ENCODE data around the gene ZDHHC8. TPM values are rescaled to one million over a fixed set of nuclear protein-coding genes. Genes with fewer than 3 reads are reported as not detected.

Gene ZDHHC8
- total RNA-seq, 1 donor from 2014 or later = 108 TPM

- Mint-ChIP-seq H3K4me3 (ENCODE audit: unreplicated experiment) (no peak overlapping the region), H3K4me1 (ENCODE audit: unreplicated experiment) (no peaks in the 10 kb centered on the region), H3K27me3 (ENCODE audit: unreplicated experiment) (peaks cover 6% of the 10 kb centered on the region), H3K36me3 (ENCODE audit: unreplicated experiment) (no peaks in the 10 kb centered on the region), H3K9me3 (ENCODE audit: unreplicated experiment) (no peaks in the 10 kb centered on the region), H3K27ac (ENCODE audit: unreplicated experiment) (no peak overlapping the region)
- DNase-seq (ENCODE audit: extremely low spot score, unreplicated experiment) = no peak
- TF ChIP-seq, protein P1, sequence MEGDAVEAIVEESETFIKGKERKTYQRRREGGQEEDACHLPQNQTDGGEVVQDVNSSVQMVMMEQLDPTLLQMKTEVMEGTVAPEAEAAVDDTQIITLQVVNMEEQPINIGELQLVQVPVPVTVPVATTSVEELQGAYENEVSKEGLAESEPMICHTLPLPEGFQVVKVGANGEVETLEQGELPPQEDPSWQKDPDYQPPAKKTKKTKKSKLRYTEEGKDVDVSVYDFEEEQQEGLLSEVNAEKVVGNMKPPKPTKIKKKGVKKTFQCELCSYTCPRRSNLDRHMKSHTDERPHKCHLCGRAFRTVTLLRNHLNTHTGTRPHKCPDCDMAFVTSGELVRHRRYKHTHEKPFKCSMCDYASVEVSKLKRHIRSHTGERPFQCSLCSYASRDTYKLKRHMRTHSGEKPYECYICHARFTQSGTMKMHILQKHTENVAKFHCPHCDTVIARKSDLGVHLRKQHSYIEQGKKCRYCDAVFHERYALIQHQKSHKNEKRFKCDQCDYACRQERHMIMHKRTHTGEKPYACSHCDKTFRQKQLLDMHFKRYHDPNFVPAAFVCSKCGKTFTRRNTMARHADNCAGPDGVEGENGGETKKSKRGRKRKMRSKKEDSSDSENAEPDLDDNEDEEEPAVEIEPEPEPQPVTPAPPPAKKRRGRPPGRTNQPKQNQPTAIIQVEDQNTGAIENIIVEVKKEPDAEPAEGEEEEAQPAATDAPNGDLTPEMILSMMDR (IDR thresholded peaks at IDR 0.05) = no peak
These were observed 56.4 kb downstream of the ZDHHC8 start for GRCh38 chr22:20187777-20188566.

GRCh38 chr22:20188567-20188877 is 56.9 kb downstream of the ZDHHC8 start:
- TF ChIP-seq, protein P1 (IDR thresholded peaks at IDR 0.05) = no peak
- H3K36me3 Mint-ChIP-seq (ENCODE audit: unreplicated experiment) = no peaks in the 10 kb centered on the region
- no peak for DNase-seq (ENCODE audit: extremely low spot score, unreplicated experiment)
- peaks cover 6% of the 10 kb centered on the region for H3K27me3 Mint-ChIP-seq (ENCODE audit: unreplicated experiment)
- H3K9me3 Mint-ChIP-seq (ENCODE audit: unreplicated experiment) = no peaks in the 10 kb centered on the region
- H3K4me3 Mint-ChIP-seq (ENCODE audit: unreplicated experiment) = no peak overlapping the region
- H3K4me1 Mint-ChIP-seq (ENCODE audit: unreplicated experiment) = no peaks in the 10 kb centered on the region
- no peak overlapping the region for H3K27ac Mint-ChIP-seq (ENCODE audit: unreplicated experiment)

- Mint-ChIP-seq H3K9me3 (ENCODE audit: unreplicated experiment) (no peaks in the 10 kb centered on the region), H3K4me3 (ENCODE audit: unreplicated experiment) (no peak overlapping the region), H3K27me3 (ENCODE audit: unreplicated experiment) (peaks cover 3% of the 10 kb centered on the region), H3K36me3 (ENCODE audit: unreplicated experiment) (no peaks in the 10 kb centered on the region), H3K4me1 (ENCODE audit: unreplicated experiment) (no peaks in the 10 kb centered on the region), H3K27ac (ENCODE audit: unreplicated experiment) (no peak overlapping the region)
- no peak for DNase-seq (ENCODE audit: extremely low spot score, unreplicated experiment)
- TF ChIP-seq, protein P1 (IDR thresholded peaks at IDR 0.05) = no peak
These were observed 59.5 kb downstream of the ZDHHC8 start for GRCh38 chr22:20191000-20191515.

DNA sequence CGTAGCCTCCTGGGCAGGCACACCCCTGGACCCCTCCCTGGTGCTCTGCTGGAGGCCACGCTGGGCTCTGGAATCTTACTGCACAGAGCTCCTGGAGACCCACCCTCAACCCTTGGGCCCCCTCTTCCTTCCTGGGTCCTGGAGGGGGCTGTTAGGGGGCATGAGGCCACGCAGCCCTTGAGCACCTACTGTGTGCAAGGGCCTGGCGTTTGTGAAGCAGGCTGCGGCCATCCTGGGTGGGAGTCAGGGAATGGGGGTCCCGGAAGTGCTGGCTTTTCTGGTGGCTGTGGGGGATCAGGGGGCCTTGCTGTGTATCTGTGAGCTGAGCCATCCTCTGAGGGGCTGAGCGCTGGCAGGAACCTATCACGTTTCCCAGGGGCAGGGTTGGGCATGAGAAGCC is 60.2 kb downstream of the ZDHHC8 start:
- DNase-seq (ENCODE audit: extremely low spot score, unreplicated experiment) = no peak
- Mint-ChIP-seq H3K4me3 (ENCODE audit: unreplicated experiment) (no peak overlapping the region), H3K27me3 (ENCODE audit: unreplicated experiment) (no peaks in the 10 kb centered on the region), H3K36me3 (ENCODE audit: unreplicated experiment) (no peaks in the 10 kb centered on the region), H3K4me1 (ENCODE audit: unreplicated experiment) (no peaks in the 10 kb centered on the region), H3K27ac (ENCODE audit: unreplicated experiment) (no peak overlapping the region), H3K9me3 (ENCODE audit: unreplicated experiment) (no peaks in the 10 kb centered on the region)
- TF ChIP-seq, protein P1 (IDR thresholded peaks at IDR 0.05) = no peak

DNA sequence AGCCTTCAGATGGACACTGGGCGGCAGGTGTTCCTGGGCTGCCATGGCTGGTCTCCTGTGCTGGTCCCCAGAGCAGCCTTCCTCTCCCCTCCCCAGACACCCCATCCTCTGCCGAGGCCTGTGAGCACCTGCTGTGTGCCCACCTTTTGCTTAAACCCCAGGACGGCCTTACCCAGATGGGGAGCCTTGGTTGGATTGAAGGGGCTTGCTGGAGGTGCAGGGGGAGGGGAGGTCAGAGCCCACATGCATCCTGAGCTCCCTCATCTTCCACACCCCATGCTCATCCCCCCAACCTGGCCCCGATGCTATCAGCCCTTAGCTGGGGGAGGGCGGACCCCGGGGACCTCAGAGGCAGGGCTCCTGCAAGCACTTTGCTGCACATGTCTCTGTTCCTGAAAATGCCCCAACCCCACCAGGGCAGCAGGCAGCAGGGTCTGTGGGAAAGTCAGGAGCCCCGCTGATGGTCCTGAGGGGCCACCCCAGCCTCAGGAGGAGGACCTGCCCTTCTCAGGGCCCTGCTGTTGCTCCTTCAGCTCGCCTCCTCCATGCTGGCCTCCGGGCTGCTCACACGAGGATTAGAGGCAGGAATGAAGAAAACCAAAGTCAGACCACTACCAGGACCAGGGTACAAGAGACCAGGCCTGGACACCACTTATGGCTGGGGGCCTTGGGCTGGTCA is 60.8 kb downstream of the ZDHHC8 start:
- H3K27ac Mint-ChIP-seq (ENCODE audit: unreplicated experiment) = no peak overlapping the region
- H3K4me1 Mint-ChIP-seq (ENCODE audit: unreplicated experiment) = no peaks in the 10 kb centered on the region
- TF ChIP-seq, protein P1 (IDR thresholded peaks at IDR 0.05) = no peak
- no peak for DNase-seq (ENCODE audit: extremely low spot score, unreplicated experiment)
- H3K9me3 Mint-ChIP-seq (ENCODE audit: unreplicated experiment) = no peaks in the 10 kb centered on the region
- H3K27me3 Mint-ChIP-seq (ENCODE audit: unreplicated experiment) = no peaks in the 10 kb centered on the region
- no peaks in the 10 kb centered on the region for H3K36me3 Mint-ChIP-seq (ENCODE audit: unreplicated experiment)
- H3K4me3 Mint-ChIP-seq (ENCODE audit: unreplicated experiment) = no peak overlapping the region
